HG03442 (cell line): ENCODE measurements around the gene CREB5.
"Not testable (repeated sequence)": the region's sequence is repeated elsewhere in the genome, so short reads cannot be mapped to it uniquely, and the experiment has no call there.

Source experiments
- ATAC-seq: cut with Tn5 transposase; IDR thresholded peaks from one replicate; pipeline ENCODE4 v1.9.1; 2021; ENCODE audit warnings: mild to moderate bottlenecking, moderate library complexity; ENCODE audit not compliant: unreplicated experiment

Gene CREB5

GRCh38 chr7:28761505-28761904 is 349.2 kb downstream of the CREB5 start:
- ATAC-seq = no peak

- no peak for ATAC-seq
Measured at GRCh38 chr7:28762651-28763050, 350.3 kb downstream of the CREB5 start.

GRCh38 chr7:28766359-28766758 is 354.0 kb downstream of the CREB5 start:
- ATAC-seq = no peak

GRCh38 chr7:28767356-28767755 is 355.0 kb downstream of the CREB5 start:
- no peak for ATAC-seq

GRCh38 chr7:28768577-28769147 is 356.3 kb downstream of the CREB5 start:
- ATAC-seq = no peak

GRCh38 chr7:28771906-28772622 is 359.7 kb downstream of the CREB5 start:
- ATAC-seq = no peak

GRCh38 chr7:28773423-28774145 is 361.3 kb downstream of the CREB5 start:
- ATAC-seq = no peak

GRCh38 chr7:28774261-28774988 is 362.1 kb downstream of the CREB5 start:
- ATAC-seq = no peak

GRCh38 chr7:28776463-28777157 is 364.3 kb downstream of the CREB5 start:
- no peak for ATAC-seq

- ATAC-seq = no peak
Measured at GRCh38 chr7:28778786-28779185, 366.5 kb downstream of the CREB5 start.

- no peak for ATAC-seq
Measured at GRCh38 chr7:28779954-28780353, 367.6 kb downstream of the CREB5 start.

GRCh38 chr7:28782362-28782761 is 370.0 kb downstream of the CREB5 start:
- no peak for ATAC-seq

GRCh38 chr7:28784171-28784902 is 372.0 kb downstream of the CREB5 start:
- no peak for ATAC-seq

- no peak for ATAC-seq
Measured at GRCh38 chr7:28785041-28785995, 373.0 kb downstream of the CREB5 start.

GRCh38 chr7:28786156-28786555 is 373.8 kb downstream of the CREB5 start:
- not testable (repeated sequence) for ATAC-seq

GRCh38 chr7:28787106-28787505 is 374.8 kb downstream of the CREB5 start:
- no peak for ATAC-seq

- ATAC-seq = no peak
Measured at GRCh38 chr7:28790467-28790866, 378.1 kb downstream of the CREB5 start.

- ATAC-seq = no peak
Measured at GRCh38 chr7:28792858-28793257, 380.5 kb downstream of the CREB5 start.
